GF-D8 (cell line): Measurements from ENCODE around the gene GTF2IRD1.
"Not testable (repeated sequence)": the region's sequence is repeated elsewhere in the genome, so short reads cannot be mapped to it uniquely, and the experiment has no call there.

Experiments used
- DNase-seq: peaks from one replicate; lab custom pipeline; 2025; lab: John Stamatoyannopoulos, UW

The GTF2IRD1 gene

DNA sequence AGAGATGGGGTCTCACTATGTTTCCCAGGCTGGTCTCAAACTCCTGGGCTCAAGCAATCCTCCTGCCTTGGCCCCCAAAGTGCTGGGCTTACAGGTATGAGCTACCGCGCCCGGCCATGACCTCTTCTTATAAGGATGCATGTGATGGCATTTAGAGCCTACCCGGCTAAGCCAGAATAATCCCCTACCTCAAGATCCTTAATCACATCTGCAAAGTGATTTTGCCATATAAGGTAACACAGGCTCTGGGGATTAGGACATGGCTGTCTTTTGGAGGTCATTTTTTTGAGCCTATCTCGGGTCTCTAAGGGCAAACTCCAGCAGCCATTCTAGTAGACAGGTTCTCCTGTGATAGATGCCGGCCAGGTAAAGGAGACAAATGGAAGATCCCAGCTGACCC, 39.6 kb downstream of the GTF2IRD1 start:
- DNase-seq: no peak

DNA sequence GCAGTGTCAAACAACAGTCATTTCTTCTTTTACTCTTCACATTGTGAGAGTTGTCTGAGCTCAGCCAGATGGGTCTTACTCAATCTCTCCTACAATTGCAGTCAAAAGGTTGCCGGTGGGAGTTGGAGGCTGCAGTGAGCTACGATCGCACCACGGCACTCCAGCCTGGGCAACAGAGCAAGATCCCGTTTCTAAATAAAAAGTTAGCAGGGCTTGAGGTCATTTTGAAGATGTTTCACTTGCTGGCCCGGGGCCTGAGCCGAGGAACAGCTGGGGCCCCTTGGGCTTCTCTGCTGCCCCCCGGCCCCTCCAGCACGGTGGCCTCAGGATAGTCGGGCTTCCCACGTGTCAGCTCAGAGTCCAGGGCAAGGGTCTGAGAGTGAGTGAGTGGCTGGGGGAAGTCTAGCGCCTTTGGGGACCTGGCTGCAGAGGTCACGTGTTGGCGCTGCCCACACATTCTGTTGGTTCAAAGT, 40.4 kb downstream of the GTF2IRD1 start:
- DNase-seq: no peak

DNA sequence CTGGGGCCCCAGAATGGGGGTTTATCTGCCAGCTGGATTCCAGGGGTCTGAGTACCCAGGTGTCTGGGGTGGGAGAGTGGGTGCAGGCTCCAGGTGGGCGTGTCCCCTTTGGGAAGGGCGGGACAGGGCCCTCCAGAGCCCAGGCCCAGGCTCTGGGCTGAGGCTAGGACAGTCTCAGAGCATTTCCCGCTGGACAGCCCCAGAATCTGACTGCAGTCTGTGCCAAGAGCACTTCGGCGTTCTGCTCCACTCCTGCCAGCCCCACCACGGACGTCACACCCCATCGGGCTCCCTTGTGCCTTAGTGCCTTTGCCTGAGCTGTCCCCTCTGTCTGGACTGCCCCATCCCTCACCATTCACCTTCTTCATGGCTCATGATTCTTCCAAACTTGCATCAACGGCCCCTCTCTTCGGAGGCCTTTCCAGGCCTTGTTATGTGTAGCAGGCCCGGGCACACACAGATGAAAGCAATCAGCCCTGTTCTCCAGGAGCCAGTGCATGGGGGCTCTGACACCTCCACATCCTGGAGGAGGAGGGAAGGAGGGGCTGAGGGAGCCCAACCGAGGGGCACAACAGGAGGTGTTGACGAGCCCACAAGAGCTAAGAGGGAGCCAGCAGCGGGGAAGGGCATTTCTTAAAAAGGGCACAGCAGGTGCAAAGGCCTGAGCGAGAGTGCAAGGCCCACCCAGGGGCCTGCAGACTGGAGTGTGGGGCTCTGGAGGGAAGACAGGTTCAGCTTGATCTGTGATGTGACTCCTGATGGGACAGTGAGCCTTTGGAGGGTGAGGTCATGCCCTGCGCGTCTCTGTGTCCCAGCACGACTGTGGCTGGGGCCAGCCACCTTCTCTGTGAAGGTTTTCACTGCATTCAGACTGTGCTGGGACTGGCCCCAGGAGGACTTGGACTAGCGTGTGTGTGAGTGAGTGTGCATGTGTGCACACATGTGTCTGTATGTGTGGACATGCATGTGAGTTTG, 41.7 kb downstream of the GTF2IRD1 start:
- no peak for DNase-seq

DNA sequence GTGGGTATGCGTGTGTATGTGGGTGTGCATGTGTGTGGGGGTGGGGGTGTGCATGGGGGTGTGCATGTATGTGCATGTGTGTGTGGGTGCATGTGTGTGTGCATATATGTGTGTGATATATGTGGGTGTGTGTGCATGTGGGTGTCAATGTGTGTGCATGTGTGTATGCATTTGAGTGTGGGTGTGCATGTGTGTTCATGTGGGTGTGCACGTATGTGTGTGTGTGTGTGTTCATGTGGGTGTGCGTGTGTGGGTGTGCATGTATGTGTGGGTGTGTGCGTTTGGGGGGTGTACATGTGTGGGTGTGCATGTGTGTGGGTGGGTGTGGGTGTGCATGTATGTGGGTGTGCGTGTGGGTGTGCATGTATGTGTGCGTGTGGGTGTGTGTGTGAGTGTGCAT, 42.6 kb downstream of the GTF2IRD1 start:
- DNase-seq: no peak

DNA sequence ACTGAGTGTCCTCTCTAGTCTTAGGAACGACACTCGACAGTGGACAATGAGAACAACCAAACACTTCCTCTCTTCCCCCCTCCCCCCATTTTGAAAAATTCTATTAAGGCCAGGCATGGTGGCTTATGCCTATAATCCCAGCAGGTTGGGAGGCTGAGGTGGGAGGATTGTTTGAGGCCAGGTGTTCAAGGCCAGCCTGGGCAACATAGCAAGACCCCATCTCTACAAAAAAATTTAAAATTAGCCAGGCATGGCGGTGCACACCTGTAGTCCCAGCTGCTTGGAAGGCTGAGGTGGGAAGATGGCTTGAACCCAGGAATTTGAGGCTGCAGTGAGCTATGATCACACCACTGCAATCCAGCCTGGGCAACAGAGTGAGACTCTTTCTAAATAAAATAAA, 43.1 kb downstream of the GTF2IRD1 start:
- DNase-seq: not testable (repeated sequence)

DNA sequence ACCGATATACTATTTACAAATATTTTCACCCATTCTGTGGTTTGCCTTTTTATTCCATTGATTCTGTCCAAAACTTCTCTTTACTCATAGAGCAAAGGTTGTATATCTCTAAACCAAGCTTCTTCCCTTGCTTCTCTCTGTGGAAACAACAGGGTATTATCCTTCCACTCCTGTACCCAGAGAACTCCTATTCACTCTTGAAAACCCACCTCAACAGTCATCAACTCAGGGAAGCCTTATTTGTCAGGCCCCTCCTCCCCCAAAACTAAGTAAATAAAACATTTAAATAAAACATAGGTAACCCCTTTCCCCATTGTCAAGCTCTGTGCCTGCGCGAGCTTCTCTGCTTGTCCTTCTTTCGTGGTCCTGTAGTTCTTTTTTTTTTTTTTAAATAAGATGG, 44.6 kb downstream of the GTF2IRD1 start:
- DNase-seq: no peak

DNA sequence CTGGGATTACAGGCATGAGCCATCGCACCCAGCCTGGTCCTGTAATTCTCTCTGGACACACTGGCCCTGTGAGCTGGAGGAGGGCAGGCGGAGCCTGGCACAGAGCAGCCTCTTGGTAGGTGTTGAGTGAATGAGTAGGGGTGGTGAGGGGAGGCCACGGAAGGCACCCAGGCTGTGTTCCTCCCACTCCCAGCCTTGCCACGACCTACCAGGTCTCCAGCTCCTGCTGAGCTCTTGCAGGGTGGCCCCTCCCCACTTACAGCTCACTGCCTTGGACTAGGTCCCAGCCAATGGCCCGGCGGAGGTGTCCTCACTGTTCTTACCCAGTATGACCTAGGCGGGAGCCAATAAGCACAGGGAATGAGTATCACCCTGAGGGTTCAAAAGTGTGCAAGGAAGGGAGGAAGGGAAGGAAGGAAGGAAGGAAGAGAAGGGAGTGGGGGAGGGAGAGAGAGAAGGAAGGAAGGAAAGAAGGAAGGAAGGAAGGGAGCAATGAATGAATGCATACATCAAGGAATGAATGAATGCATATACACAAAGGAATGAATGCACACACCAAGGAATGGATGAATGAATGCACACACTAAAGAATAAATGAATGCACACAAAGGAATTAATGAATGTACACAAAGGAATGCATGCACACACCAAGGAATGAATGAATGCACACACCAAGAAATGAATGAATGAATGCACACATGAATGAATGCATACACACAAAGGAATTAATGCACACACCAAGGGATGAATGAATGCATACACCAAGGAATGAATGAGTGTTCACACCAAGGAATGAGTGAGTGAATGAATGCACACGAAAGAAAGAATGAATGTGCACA, 45.5 kb downstream of the GTF2IRD1 start:
- no peak for DNase-seq

DNA sequence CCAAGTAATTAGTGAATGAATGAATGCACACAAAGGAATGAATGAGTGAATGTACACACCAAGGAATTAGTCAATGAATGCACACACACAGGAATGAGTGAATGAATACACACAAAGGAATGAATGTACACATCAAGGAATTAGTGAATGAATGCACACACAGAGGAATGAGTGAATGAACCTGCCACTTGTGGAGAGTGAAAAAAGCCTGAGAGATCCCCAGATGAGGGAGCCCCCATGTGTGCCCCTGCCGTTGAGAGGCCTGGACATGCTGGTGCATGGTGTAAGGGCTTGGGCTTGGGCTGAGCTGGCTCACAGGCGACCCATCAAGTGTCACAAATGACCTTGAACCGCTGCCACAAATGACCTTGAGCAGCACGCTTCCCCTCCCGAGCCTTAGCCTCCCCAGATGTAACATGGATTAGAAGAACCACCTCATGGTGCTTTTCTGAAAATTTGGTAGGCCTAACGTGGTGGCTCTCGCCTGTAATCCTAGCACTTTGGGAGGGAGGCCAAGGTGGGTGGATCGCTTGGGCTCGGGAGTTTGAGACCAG, 46.2 kb downstream of the GTF2IRD1 start:
- DNase-seq: no peak

DNA sequence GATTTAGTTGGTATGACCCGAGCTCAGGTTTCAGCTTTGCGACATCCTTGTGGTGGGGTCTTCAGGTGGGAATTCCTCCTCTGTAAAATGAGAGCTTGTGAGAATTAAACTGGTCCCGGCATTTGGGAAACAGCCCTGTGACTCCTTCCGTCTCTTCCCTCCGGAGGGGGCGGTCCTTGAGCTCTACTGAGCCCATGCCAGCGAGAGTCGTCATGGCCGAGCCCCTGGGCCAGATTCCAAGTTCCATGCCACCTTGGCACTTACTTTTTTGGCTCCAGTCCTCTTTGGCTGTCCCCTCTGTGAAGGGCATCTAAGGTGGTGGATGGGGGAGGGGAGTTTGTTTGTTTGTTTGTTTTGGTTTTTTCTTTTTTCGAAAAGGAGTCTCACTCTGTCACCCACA, 47.6 kb downstream of the GTF2IRD1 start:
- no peak for DNase-seq

DNA sequence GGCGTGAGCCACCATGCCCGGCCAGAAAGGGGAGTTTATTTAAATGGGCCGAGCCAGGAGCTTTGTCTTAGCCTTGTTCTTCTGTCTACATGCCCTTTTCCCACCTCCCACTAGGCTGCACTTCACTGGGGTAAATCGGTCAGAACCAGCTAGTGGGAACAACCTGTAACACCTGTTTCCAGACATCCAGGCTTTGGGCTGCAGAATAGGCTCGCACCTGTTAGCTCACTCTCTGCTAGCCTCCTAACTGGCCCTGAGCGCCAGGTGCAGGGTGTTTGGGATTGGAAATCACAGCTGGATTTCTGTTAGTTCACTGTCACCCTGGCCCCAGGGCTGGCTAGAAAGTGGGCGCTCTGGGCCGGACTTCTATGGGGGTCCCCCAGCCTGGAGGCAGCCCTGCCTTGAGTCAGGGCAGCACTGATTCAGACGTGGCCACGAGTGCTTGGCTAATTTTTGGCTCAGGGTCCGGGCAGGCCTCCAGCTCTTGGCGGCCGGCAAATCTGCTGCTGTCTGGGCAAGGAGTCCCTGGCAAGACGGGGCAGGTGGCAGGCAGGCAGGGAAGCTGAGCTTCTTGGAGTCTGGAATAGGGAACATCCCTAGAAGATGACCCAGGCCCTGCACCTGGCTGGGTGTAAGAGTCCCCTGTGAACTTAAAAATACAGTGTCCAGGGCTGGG, 48.6 kb downstream of the GTF2IRD1 start:
- DNase-seq: no peak

DNA sequence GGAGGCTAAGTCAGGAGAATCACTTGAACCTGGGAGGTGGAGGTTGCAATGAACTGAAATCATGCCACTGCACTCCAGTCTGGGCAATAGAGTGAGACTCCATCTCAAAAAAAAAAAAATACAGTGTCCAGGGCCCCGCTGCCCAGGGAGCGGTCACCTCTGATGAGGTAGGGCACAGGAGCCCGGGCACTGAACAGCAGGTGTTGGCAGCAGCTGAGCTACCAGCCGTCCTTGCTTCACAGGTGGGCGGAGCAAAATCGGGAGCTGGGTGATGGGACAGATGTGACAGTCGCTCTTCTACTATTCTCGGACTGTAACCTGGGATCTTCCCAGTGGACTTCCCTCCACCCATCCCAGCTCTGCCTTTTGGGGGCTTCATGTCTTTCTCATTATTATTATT, 49.4 kb downstream of the GTF2IRD1 start:
- no peak for DNase-seq

DNA sequence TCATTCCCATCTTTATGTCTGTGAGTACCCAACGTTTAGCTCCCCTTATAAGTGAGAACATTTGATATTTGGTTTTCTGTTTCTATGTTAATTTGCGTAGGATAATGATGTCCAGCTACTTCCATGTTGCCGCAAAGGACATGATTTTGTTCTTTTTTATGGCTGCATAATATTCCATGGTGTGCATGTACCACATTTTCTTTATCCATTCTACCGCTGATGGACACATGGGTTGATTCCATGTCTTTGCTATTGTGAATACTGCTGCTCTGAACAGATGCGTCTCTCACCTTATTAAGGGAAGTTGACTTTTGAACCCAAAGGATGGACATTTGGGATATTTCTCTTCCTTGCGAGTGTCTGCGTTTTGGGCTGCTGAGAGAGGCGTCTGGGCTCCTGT, 50.2 kb downstream of the GTF2IRD1 start:
- DNase-seq: no peak

DNA sequence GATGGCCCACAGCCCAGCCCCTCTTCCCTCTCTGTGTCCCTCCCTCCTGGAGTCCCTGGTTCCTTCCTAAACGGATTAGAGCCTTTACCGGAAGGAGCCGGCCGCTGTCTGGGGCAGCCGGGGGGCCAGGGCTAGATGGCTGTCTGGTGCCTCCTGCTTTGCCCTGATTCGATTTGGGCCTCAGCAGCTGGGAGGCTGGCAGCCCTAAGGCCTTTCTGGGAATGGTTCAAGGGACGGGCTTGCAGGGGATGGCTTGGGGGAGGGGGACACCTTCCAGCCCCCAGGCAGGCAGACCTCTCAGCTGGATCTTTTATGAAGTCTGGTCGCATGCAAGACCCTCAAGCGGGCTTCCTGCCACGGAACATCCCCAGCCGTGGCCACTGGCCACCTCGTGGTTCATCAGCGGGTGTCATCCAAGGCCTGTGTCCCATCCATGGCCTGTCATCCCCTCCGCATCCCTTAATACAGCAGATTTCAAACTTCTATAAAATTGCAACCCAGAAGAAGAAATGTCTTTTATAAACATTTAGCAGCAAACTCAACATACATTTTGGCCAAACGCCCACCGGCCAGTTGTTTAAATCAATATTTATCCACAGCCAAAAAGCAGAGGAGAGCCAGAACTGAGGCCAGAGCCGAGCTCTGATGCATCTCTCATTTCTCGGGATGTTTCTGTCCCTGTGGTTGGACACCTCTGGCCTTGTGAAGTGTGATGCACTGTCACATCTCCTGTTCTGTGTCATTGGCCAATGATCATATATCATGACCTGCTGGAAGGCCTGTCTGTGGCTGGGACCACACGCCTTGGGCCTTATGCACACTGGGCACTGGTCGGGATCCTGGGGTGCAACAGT, 52.0 kb downstream of the GTF2IRD1 start:
- no peak for DNase-seq

DNA sequence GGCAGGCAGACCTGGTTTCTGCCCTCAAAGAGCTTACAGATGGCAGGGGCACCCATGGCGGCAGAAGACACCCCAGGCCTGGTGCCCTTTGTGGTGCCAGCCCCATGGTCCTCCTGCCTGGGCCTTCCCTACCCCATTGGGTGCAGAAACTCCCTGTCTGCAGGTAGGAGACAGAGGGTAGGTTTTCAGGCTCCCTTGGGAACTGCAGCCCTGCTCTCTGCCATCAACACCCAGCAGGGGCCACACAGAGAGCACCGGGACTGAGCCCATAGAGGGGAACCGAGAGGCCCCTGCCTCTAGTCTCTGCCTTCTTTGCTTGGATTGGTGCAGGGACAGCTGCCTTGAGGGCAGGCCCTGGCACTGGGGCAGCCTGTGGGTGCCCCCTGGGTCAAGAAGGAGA, 52.6 kb downstream of the GTF2IRD1 start:
- no peak for DNase-seq

DNA sequence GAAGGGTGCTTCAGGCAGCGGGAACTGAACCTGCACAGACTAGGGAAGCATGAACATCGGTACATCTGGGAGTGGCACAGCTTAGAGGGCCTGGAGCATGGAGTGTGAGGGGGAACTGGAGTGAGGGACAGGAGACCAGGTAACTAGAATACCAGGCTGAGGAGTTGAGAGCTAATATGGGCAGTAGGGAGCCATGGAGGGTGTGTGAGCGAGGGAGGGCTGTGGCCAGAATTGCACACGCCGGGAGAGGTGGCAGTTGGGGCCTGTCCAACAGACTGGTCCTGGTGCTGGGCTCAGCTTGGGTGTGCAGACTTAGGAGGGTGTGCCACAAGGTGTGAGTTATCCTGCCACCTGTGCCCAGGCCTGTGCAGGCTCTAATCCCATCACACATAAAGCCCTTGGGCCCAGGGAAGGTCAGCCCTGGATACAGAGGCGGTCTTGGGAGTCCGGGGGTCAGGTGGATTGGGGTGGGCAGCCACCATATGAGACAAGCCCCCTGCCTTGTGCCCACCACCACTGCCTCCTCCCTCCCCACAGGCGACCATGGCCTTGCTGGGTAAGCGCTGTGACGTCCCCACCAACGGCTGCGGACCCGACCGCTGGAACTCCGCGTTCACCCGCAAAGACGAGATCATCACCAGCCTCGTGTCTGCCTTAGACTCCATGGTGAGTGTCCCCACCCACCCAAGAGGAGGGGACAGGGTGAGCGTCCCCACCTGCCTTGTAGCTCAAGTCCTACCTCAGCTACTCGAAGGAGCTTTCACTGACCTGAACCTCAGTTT, 54.0 kb downstream of the GTF2IRD1 start:
- DNase-seq: no peak

DNA sequence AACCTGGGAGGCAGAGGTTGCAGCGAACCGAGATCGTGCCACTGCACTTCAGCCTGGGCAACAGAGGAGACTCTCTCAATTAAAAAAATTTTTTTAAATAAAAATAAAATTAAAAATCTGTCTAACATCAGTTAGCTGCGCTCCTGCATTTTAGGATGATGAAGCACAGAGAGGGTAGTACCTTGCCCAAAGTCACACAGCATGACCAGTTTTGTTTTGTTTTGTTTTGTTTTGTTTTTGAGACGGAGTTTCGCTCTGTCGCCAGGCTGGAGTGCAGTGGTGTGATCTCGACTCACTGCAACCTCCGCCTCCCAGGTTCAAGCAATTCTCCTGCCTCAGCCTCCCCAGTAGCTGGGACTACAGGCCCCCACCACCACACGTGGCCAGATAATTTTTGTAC, 55.7 kb downstream of the GTF2IRD1 start:
- DNase-seq: not testable (repeated sequence)

DNA sequence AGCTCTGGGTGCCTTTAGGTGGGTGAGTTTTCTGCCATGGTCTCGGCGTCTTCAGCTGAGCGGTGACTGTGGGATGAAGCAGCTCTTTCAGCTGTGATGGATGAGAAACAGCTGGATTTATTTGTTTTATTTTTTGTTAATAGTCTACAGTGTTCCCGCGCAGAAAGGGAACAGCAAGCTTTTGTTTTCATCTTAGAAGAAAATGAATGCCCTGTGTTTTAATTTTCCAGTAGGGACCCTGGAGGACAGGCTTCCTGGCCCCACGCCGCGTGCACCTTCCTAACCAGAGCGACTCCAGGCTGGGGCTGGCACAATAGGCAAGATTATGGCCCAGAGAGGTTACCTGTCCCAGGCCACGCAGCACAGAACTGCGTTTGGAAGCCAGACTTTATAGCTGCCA, 57.6 kb downstream of the GTF2IRD1 start:
- DNase-seq: no peak

DNA sequence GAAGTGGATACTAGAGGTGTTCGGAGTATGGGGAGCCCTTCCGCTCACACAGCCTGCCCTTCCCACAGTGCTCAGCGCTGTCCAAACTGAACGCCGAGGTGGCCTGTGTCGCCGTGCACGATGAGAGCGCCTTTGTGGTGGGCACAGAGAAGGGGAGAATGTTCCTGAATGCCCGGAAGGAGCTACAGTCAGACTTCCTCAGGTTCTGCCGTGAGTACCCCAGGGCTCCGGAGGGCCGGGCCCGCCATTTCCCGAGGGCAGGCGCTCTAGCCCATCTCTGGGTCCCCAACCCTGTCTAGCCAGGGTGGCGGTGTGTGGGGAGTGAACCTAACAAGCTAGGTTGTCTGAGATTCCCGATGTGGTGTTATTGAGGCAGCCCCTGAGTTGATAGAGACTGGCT, 59.1 kb downstream of the GTF2IRD1 start:
- DNase-seq: no peak

DNA sequence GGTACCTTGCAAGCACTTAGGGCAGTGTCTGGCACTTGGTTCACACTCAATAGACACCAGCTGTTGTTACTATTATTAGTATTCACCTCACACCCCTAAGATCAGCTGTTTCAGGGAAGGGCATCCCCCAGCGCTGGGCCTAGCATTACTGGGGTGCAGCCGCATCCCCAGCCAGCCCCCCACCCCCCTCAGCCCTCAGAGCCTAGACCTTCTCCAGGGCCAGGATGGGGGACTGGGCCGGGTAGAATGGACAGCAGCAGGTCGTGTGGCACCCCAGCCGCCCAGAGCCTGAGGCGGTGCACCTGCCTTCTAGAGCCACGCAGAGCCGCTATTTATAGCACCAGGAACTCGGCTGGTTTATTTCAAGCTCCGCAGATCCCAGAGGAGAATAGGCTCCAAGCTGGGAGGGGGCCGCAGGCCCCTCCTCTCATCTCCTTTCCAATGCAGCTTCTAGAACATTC, 60.5 kb downstream of the GTF2IRD1 start:
- DNase-seq: no peak

DNA sequence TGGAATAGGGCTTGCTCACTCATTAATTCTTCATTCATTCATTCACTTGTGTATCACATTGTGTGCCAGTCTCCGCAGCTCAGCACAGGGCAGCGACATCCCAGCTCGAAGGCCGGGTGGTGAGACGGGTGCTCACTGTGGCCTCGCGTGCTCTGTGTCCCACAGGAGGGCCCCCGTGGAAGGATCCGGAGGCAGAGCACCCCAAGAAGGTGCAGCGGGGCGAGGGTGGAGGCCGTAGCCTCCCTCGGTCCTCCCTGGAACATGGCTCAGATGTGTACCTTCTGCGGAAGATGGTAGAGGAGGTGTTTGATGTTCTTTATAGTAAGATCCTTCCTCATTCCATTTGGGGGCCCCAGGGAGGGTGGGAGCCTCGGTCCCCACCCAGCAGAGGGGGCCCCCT, 61.6 kb downstream of the GTF2IRD1 start:
- DNase-seq: no peak
